NCI-H2171 treated with DMSO at 0.1 percent for 48 hours (cell line): ENCODE results near the gene RBM3.

Experiments used
- DNase-seq: peaks from one replicate; lab custom pipeline; 2025; lab: John Stamatoyannopoulos, UW

Gene RBM3

DNA sequence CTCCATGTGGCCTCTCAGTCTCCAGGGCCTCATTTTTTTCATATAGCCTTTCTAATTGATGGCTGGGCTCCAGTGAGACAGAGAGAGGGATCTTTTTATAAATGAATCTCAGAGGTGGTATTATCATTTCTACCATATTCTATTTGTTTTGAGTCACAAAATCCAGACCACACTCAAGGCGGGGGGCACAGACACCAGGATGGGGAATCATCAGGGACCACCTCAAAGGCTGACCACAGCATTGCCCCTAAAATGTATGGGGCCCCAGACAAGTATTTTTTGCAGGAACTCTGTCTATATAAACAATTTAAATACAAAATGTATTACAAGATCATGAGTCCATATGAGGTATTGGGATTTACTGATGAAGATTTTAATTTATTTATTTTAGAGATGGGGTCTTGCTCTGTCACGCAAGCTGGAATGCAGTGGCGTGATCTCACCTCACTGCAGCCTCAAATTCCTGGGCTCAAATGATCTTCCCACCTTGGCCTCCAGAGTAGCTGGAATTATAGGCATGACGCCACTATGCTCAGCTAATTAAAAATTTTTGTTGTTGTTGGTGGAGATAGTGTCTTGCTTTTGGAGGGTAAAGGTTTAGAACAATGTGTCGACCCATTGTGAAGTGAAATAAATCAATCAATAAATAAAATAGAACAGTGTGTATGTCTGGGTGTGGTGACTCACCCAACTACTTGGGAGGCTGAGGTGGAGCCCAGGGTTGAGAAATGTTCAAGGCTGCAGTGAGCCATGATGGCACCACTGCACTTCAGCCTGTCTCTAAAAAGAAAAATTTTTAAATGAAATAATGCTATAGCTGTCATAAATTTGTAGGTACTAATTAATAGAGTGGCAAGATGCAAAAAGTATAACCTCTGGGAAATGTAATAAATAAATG, 52.4 kb downstream of the RBM3 start:
- DNase-seq: no peak
